ENCODE measurements around the gene CACNG6.

CACNG6 gene

DNA sequence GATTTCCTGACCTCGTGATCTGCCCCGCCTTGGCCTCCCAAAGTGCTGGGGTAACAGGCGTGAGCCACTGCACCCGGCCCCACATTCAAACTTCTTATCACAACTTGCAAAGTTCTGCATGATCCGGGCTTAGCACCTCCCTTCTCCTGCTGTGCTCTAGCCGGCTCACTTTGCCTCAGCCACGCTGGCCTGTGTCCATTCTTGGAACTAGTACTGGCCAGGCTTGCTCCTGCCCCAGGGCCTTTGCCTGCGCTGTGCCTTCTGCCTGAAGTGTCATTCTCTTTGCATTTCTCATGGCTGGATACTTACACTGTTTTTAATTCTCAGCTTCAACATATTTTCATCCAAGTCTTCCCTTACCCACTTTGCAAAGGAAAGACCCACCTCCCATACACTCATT is 29.9 kb downstream of the CACNG6 start:
- Histone ChIP-seq H3K4me3 (no peak overlapping the region), H3K36me3 (ENCODE audit: insufficient read depth, low read length) (no peaks in the 10 kb centered on the region), H3K27ac (no peak overlapping the region), H3K9ac (ENCODE audit: insufficient read length) (no peak overlapping the region), H3K9me3 (ENCODE audit: low read depth, low read length) (no peaks in the 10 kb centered on the region)
- TF ChIP-seq FOXP2 (optimal IDR thresholded peaks at IDR 0.05; ENCODE audit: control extremely low read depth, extremely low read length, insufficient read depth) (no peak), EZH2 (IDR thresholded peaks at IDR 0.05) (no peak), POLR2AphosphoS5 (IDR thresholded peaks at IDR 0.05; ENCODE audit: borderline replicate concordance, low read depth, low read length) (no peak)
- no peak for DNase-seq (ENCODE audit: low read depth, low spot score)

DNA sequence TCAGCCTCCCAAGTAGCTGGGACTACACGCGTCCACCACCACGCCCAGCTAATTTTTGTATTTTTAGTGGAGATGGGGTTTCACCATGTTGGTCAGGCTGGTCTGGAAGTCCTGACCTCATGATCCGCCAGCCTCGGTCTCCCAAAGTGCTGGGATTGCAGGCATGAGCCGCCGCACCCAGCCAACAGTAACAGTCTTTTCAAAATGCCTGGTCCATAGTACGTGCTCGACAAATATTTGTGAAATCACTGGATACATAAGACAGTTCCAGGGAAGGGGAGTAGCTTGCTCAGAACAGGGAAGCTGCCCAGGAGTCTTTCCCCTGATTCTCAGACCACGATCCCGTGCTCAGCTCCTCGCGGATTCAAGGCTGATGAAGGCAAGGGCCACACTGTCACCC is 30.5 kb downstream of the CACNG6 start:
- no peak overlapping the region for H3K4me3 ChIP-seq
- TF ChIP-seq FOXP2 (optimal IDR thresholded peaks at IDR 0.05; ENCODE audit: control extremely low read depth, extremely low read length, insufficient read depth) (no peak), EZH2 (IDR thresholded peaks at IDR 0.05) (no peak), POLR2AphosphoS5 (IDR thresholded peaks at IDR 0.05; ENCODE audit: borderline replicate concordance, low read depth, low read length) (no peak)
- H3K9me3 ChIP-seq (ENCODE audit: low read depth, low read length) = no peaks in the 10 kb centered on the region
- no peaks in the 10 kb centered on the region for H3K36me3 ChIP-seq (ENCODE audit: insufficient read depth, low read length)
- no peak overlapping the region for H3K27ac ChIP-seq
- no peak overlapping the region for H3K9ac ChIP-seq (ENCODE audit: insufficient read length)
- no peak for DNase-seq (ENCODE audit: low read depth, low spot score)

DNA sequence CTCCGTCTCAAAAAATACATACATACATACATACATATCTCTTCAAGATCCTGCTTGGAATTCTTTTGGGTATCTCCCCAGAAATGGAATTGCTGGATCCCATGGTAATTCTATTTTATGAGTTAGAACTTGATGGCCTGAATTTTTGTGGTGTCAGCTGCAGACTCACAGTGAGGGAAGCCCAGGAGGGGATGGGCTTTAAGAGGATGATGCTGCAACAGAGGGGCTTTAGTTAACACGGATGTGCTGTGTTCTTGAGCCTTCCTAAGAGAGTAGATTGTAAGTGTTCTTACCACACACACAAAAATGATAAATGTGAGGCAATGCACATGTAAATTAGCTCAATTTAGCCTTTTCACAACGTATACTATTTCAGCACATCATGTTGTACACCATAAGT is 31.8 kb downstream of the CACNG6 start:
- no peaks in the 10 kb centered on the region for H3K36me3 ChIP-seq (ENCODE audit: insufficient read depth, low read length)
- TF ChIP-seq POLR2AphosphoS5 (IDR thresholded peaks at IDR 0.05; ENCODE audit: borderline replicate concordance, low read depth, low read length) (no peak), EZH2 (IDR thresholded peaks at IDR 0.05) (no peak), FOXP2 (optimal IDR thresholded peaks at IDR 0.05; ENCODE audit: control extremely low read depth, extremely low read length, insufficient read depth) (no peak)
- no peak overlapping the region for H3K27ac ChIP-seq

DNA sequence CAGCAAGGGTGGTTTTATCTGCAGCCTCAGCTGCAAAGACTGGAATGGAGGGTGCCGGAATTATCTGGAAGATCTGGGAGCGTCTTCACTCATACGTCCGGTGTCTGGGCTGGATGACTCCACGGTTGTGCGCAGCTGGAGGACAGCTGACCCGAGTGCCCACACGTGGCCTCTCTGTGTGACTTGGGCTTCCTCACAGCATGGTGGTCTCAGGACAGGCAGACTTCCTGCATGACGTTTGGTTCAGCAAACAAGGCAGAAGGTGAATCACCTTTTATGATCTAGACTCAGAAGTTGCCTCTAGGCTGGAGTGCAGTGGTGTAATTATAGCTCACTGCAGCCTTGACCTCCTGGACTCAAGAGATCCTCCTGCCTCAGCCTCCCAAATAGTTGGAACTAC is 33.2 kb downstream of the CACNG6 start:
- Histone ChIP-seq H3K36me3 (ENCODE audit: insufficient read depth, low read length) (no peaks in the 10 kb centered on the region), H3K4me3 (no peak overlapping the region), H3K9ac (ENCODE audit: insufficient read length) (no peak overlapping the region), H3K27ac (no peak overlapping the region), H3K9me3 (ENCODE audit: low read depth, low read length) (no peaks in the 10 kb centered on the region)
- no peak for TF ChIP-seq POLR2AphosphoS5 (IDR thresholded peaks at IDR 0.05; ENCODE audit: borderline replicate concordance, low read depth, low read length)
- DNase-seq (ENCODE audit: low read depth, low spot score) = no peak

More for the DNA sequence above, 31.8 kb downstream of the CACNG6 start:
- no peak for DNase-seq (ENCODE audit: low read depth, low spot score)
- Histone ChIP-seq H3K4me3 (no peak overlapping the region), H3K9ac (ENCODE audit: insufficient read length) (no peak overlapping the region), H3K9me3 (ENCODE audit: low read depth, low read length) (no peaks in the 10 kb centered on the region)

DNA sequence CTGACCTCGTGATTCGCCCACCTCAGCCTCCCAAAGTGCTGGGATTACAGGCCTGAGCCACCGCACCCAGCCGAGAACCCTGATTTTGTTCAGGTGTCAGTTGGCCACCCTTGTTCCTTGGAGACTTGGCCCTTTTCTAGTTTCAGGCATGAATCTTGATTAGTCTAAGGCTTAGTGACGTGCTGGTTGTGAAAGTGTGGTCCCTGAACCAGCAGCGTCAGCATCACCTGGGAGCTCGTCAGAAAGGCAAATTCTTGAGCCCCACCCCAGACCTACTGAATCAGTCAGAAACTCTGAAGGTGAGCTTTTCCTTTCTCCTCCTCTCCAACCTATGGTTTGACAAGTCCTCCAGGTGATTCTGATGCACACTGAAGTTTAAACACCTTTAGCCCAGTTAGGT is 35.2 kb downstream of the CACNG6 start:
- DNase-seq (ENCODE audit: low read depth, low spot score) = no peak
- H3K27ac ChIP-seq = no peak overlapping the region
- no peaks in the 10 kb centered on the region for H3K9me3 ChIP-seq (ENCODE audit: low read depth, low read length)
- H3K36me3 ChIP-seq (ENCODE audit: insufficient read depth, low read length) = no peaks in the 10 kb centered on the region
- TF ChIP-seq EZH2 (IDR thresholded peaks at IDR 0.05) (no peak), POLR2AphosphoS5 (IDR thresholded peaks at IDR 0.05; ENCODE audit: borderline replicate concordance, low read depth, low read length) (no peak), FOXP2 (optimal IDR thresholded peaks at IDR 0.05; ENCODE audit: control extremely low read depth, extremely low read length, insufficient read depth) (no peak)
- no peak overlapping the region for H3K4me3 ChIP-seq
- no peak overlapping the region for H3K9ac ChIP-seq (ENCODE audit: insufficient read length)

DNA sequence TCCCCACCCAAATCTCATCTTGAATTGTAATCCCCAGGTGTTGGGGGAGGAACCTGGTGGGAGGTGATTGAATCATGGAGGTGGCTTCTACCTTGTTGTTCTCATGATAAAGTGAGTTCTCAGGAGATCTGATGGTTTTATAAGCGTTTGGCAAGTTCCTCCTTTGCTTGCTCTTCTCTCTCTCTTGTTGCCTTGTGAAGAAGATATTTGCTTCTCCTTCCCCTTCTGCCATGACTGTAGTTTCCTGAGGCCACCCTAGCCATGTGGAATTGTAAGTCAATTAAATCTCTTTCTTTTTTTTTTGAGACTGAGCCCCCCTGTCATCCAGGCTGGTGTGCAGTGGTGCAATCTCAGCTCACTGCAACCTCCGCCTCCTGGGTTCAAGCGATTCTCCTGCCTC is 37.9 kb downstream of the CACNG6 start:
- Histone ChIP-seq H3K36me3 (ENCODE audit: insufficient read depth, low read length) (no peaks in the 10 kb centered on the region), H3K27ac (no peak overlapping the region), H3K4me3 (no peak overlapping the region), H3K9ac (ENCODE audit: insufficient read length) (no peak overlapping the region), H3K9me3 (ENCODE audit: low read depth, low read length) (no peaks in the 10 kb centered on the region)
- DNase-seq (ENCODE audit: low read depth, low spot score) = no peak
- TF ChIP-seq FOXP2 (optimal IDR thresholded peaks at IDR 0.05; ENCODE audit: control extremely low read depth, extremely low read length, insufficient read depth) (no peak), POLR2AphosphoS5 (IDR thresholded peaks at IDR 0.05; ENCODE audit: borderline replicate concordance, low read depth, low read length) (no peak), EZH2 (IDR thresholded peaks at IDR 0.05) (no peak)

DNA sequence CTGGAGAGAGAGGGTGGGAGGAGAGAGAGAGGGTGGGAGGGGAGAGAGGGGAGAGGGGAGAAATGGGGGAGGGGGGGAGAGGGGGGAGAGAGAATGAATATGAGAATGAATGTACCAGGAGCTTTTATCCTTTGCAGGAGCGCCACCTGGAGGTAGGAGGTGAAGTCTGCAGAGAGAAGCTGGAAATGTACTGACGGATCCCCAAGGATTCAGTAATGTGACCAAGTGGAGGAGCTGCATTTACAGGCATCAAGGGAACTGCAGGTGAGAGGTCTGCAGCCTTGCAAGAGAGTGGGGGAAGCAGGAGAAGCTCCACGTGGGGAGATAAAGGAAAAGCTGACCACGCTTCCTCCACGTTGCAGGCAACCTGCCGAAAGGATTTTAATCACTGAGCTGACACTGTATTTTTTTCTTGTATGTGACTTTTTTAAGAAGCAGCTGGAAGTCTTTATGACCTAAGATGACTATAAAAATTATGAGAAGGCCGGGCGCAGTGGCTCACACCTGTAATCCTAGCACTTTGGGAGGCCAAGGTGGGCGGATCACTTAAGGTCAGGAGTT is 38.6 kb downstream of the CACNG6 start:
- DNase-seq (ENCODE audit: low read depth, low spot score) = no peak
- no peak overlapping the region for H3K27ac ChIP-seq
- no peak overlapping the region for H3K4me3 ChIP-seq

DNA sequence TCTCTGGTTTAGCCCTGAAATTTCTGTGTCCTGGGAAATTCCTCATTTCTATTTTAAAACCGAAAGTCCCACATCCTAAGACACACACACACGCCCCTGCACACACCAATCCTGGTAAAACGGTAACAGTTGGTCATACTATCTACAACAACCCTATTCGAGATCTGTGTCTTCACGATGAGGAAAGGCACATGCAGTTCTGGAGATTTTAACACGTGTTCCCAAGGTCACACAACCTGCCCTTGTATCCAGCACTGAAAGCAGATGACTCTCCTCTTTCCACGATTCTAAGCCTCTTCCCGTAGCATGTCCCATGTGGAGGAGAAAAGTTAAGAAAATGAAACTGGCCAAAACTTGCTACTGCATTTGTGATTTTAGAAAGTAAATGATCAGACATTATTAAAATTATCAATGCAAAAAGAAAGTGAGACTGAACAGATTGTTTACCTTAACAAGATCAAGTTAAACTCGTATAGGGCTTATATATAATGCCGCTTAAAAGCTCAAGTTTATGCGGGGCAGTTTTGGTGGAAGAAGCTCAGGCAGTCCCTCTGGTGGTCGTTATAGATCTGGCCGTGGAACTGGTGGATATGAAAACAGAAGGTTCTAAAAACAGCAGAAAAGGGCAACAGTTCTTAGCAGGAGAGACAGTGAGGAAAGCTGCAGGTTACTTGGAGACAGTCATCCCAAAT is 39.6 kb downstream of the CACNG6 start:
- Histone ChIP-seq H3K4me3 (no peak overlapping the region), H3K27ac (no peak overlapping the region)
- DNase-seq (ENCODE audit: low read depth, low spot score) = no peak

More for the DNA sequence above, 38.6 kb downstream of the CACNG6 start:
- H3K36me3 ChIP-seq (ENCODE audit: insufficient read depth, low read length) = no peaks in the 10 kb centered on the region
- no peaks in the 10 kb centered on the region for H3K9me3 ChIP-seq (ENCODE audit: low read depth, low read length)
- TF ChIP-seq FOXP2 (optimal IDR thresholded peaks at IDR 0.05; ENCODE audit: control extremely low read depth, extremely low read length, insufficient read depth) (no peak), POLR2AphosphoS5 (IDR thresholded peaks at IDR 0.05; ENCODE audit: borderline replicate concordance, low read depth, low read length) (no peak), EZH2 (IDR thresholded peaks at IDR 0.05) (no peak)
- no peak overlapping the region for H3K9ac ChIP-seq (ENCODE audit: insufficient read length)

More for the DNA sequence above, 39.6 kb downstream of the CACNG6 start:
- no peak for TF ChIP-seq EZH2 (IDR thresholded peaks at IDR 0.05)
- no peak for TF ChIP-seq POLR2AphosphoS5 (IDR thresholded peaks at IDR 0.05; ENCODE audit: borderline replicate concordance, low read depth, low read length)
- no peak for TF ChIP-seq FOXP2 (optimal IDR thresholded peaks at IDR 0.05; ENCODE audit: control extremely low read depth, extremely low read length, insufficient read depth)
- no peaks in the 10 kb centered on the region for H3K9me3 ChIP-seq (ENCODE audit: low read depth, low read length)
- H3K9ac ChIP-seq (ENCODE audit: insufficient read length) = no peak overlapping the region
- H3K36me3 ChIP-seq (ENCODE audit: insufficient read depth, low read length) = no peaks in the 10 kb centered on the region
